OCI-LY1 (cell line): ENCODE data around the gene EPM2AIP1.

Source experiments
- H2AFZ ChIP-seq: fragments of 200-600 bp; sonication (generic), shearing (Covaris generic); 2 replicates; pipeline ENCODE4 v1.6.0; 2014; ENCODE audit warnings: antibody characterized with exemption, mild to moderate bottlenecking, low read length
- H3F3A ChIP-seq: fragments of 200-600 bp; sonication (generic), shearing (Covaris generic); 2 replicates; pipeline ENCODE4 v1.6.0; 2014; ENCODE audit warnings: mild to moderate bottlenecking, antibody characterized with exemption, low read length, moderate library complexity; ENCODE audit not compliant: insufficient read depth
- H3K27ac ChIP-seq: fragments of 200-600 bp; sonication (generic); 2 replicates; pipeline ENCODE4 v1.5.1; 2014; ENCODE audit warnings: low read length, mixed run types, mild to moderate bottlenecking, low read depth; ENCODE audit not compliant: poor library complexity, severe bottlenecking
- H3K27me3 ChIP-seq: fragments of 200-600 bp; sonication (generic); 2 replicates; pipeline ENCODE4 v1.6.0; 2014; ENCODE audit warnings: antibody characterized with exemption, mild to moderate bottlenecking, low read length, moderate library complexity; ENCODE audit not compliant: insufficient read depth
- H3K36me3 ChIP-seq: fragments of 200-600 bp; sonication (generic); 2 replicates; pipeline ENCODE4 v1.6.1; 2014; ENCODE audit warnings: mild to moderate bottlenecking, antibody characterized with exemption, low read length, moderate library complexity, mixed read lengths; ENCODE audit not compliant: insufficient read depth
- H3K4me1 ChIP-seq: fragments of 200-600 bp; sonication (generic); 2 replicates; pipeline ENCODE4 v1.5.1; 2014; ENCODE audit warnings: mild to moderate bottlenecking, low read length, moderate library complexity; ENCODE audit not compliant: insufficient read depth, severe bottlenecking
- H3K4me2 ChIP-seq: fragments of 200-600 bp; sonication (generic), shearing (Covaris generic); 2 replicates; pipeline ENCODE4 v1.6.1; 2014; ENCODE audit warnings: low read length
- H3K4me3 ChIP-seq: fragments of 200-600 bp; sonication (generic); 2 replicates; pipeline ENCODE4 v1.5.1; 2014; ENCODE audit warnings: low read length, low read depth, mild to moderate bottlenecking, mixed read lengths; ENCODE audit not compliant: poor library complexity, severe bottlenecking
- H3K79me2 ChIP-seq: fragments of 200-600 bp; shearing (Covaris generic); 2 replicates; pipeline ENCODE4 v1.6.1; 2016; ENCODE audit warnings: mixed run types, low read length, mixed read lengths; ENCODE audit not compliant: insufficient read depth
- H3K9ac ChIP-seq: fragments of 200-600 bp; sonication (generic), shearing (Covaris generic); 2 replicates; pipeline ENCODE4 v1.6.1; 2014; ENCODE audit warnings: mild to moderate bottlenecking, low read length, mixed read lengths
- H3K9me2 ChIP-seq: fragments of 200-600 bp; sonication (generic), shearing (Covaris generic); 2 replicates; pipeline ENCODE4 v1.6.1; 2014; ENCODE audit warnings: low read depth, mild to moderate bottlenecking, low read length, mixed read lengths
- H3K9me3 ChIP-seq: fragments of 200-600 bp; shearing (Covaris generic); 2 replicates; pipeline ENCODE4 v1.6.1; 2014; ENCODE audit warnings: low read length, mixed read lengths
- H4K20me1 ChIP-seq: fragments of 200-600 bp; sonication (generic), shearing (Covaris generic); 2 replicates; pipeline ENCODE4 v1.6.0; 2016; ENCODE audit warnings: mild to moderate bottlenecking, low read length; ENCODE audit not compliant: insufficient read depth
- CTCF ChIP-seq: fragments of 200-600 bp; sonication (generic), shearing (Covaris generic); IDR thresholded peaks from 2 replicates; pipeline ENCODE4 v1.5.1; 2017; ENCODE audit warnings: mild to moderate bottlenecking, antibody characterized with exemption, low read length, moderate library complexity, mixed read lengths
- EZH2 ChIP-seq: fragments of 200-600 bp; sonication (generic), shearing (Covaris generic); IDR thresholded peaks from 2 replicates; pipeline ENCODE4 v1.8.0; 2017; ENCODE audit warnings: borderline replicate concordance, mixed run types, mild to moderate bottlenecking, antibody characterized with exemption, low read length, moderate library complexity, mixed read lengths

The EPM2AIP1 gene

GRCh38 chr3:36937492-36937891 lies 55.4 kb downstream of the EPM2AIP1 start:
- Histone ChIP-seq H3K9me2 (no peaks in the 10 kb centered on the region), H3F3A (no peaks in the 10 kb centered on the region), H3K27me3 (no peaks in the 10 kb centered on the region), H2AFZ (no peak overlapping the region), H3K79me2 (peaks cover 1% of the 10 kb centered on the region; the same call in 1 of the 2 replicates), H3K4me2 (no peak overlapping the region), H3K36me3 (no peaks in the 10 kb centered on the region), H4K20me1 (no peaks in the 10 kb centered on the region), H3K9me3 (no peaks in the 10 kb centered on the region), H3K4me1 (peaks cover 18% of the 10 kb centered on the region), H3K27ac (no peak overlapping the region), H3K9ac (no peak overlapping the region), H3K4me3 (no peak overlapping the region)
- TF ChIP-seq CTCF (no peak), EZH2 (no peak)
